Measurements from ENCODE around the gene MLC1.

DNA sequence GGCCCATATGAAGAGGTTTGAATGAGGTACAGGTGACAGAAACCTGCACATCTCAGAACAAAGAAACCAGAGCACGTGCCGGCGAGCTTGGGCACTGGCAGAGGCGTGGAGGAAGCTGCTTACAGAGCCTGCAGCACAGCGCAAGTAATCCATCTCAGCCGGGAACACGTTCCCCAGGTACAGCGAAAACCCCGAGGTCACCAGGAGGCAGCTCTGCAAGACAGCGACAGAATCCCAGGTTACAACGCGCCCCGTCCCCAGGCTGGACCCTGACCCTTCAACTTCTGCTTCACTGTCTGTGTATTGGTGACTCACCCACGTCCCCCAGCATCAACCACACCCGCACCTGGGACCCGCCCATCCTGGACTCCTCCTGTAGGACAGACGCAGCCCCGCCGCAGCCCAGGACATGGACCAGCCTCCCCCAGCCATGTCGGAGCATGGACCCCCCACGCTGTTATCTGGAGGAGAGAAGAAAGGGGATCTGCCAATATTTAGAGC, 2.2 kb downstream of the MLC1 start:
- TF ChIP-seq, protein P1, sequence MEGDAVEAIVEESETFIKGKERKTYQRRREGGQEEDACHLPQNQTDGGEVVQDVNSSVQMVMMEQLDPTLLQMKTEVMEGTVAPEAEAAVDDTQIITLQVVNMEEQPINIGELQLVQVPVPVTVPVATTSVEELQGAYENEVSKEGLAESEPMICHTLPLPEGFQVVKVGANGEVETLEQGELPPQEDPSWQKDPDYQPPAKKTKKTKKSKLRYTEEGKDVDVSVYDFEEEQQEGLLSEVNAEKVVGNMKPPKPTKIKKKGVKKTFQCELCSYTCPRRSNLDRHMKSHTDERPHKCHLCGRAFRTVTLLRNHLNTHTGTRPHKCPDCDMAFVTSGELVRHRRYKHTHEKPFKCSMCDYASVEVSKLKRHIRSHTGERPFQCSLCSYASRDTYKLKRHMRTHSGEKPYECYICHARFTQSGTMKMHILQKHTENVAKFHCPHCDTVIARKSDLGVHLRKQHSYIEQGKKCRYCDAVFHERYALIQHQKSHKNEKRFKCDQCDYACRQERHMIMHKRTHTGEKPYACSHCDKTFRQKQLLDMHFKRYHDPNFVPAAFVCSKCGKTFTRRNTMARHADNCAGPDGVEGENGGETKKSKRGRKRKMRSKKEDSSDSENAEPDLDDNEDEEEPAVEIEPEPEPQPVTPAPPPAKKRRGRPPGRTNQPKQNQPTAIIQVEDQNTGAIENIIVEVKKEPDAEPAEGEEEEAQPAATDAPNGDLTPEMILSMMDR (IDR thresholded peaks at IDR 0.05): no peak
- TF ChIP-seq POLR2A (IDR thresholded peaks at IDR 0.05): no peak

All from body of pancreas (tissue), 4 donors.